Measurements from ENCODE around the gene EDARADD. TPM values are rescaled to one million over a fixed set of nuclear protein-coding genes. Genes with fewer than 3 reads are reported as not detected.

EDARADD gene
- total RNA-seq, 1 donor: 1.4 TPM

GRCh38 chr1:236526079-236526478 is 132.0 kb downstream of the EDARADD start:
- no peak for TF ChIP-seq CTCF (IDR thresholded peaks at IDR 0.05; ENCODE audit: extremely low read depth, low read depth, low read length)
- DNase-seq (ENCODE audit: insufficient read length, low spot score, missing footprints): no peak
- H3K4me1 ChIP-seq (ENCODE audit: insufficient read depth, low read length): peaks cover 3% of the 10 kb centered on the region
- H3K4me2 ChIP-seq (ENCODE audit: insufficient read depth, low read length): no peak overlapping the region
- H3K36me3 ChIP-seq (ENCODE audit: insufficient read depth, low read length): peaks cover 16% of the 10 kb centered on the region
- H3K9me3 ChIP-seq (ENCODE audit: low read depth, low read length): no peaks in the 10 kb centered on the region
- H3K27ac ChIP-seq (ENCODE audit: low read depth, low read length): no peak overlapping the region
- H2AFZ ChIP-seq (ENCODE audit: low read length): no peak overlapping the region
- H3K27me3 ChIP-seq (ENCODE audit: insufficient read depth, low read length): no peaks in the 10 kb centered on the region
- no peaks in the 10 kb centered on the region for H4K20me1 ChIP-seq (ENCODE audit: insufficient read depth, low read length)
- H3K79me2 ChIP-seq (ENCODE audit: insufficient read depth, low read length): peaks cover 18% of the 10 kb centered on the region
- H3K4me3 ChIP-seq (ENCODE audit: insufficient read depth, low read length): no peak overlapping the region

GRCh38 chr1:236530286-236530685 is 136.2 kb downstream of the EDARADD start:
- Histone ChIP-seq H3K4me1 (ENCODE audit: insufficient read depth, low read length) (peaks cover 13% of the 10 kb centered on the region), H3K27me3 (ENCODE audit: insufficient read depth, low read length) (no peaks in the 10 kb centered on the region), H2AFZ (ENCODE audit: low read length) (no peak overlapping the region), H3K36me3 (ENCODE audit: insufficient read depth, low read length) (peaks cover 18% of the 10 kb centered on the region), H4K20me1 (ENCODE audit: insufficient read depth, low read length) (peaks cover 6% of the 10 kb centered on the region), H3K4me3 (ENCODE audit: insufficient read depth, low read length) (no peak overlapping the region), H3K79me2 (ENCODE audit: insufficient read depth, low read length) (peaks cover 25% of the 10 kb centered on the region), H3K27ac (ENCODE audit: low read depth, low read length) (no peak overlapping the region), H3K9me3 (ENCODE audit: low read depth, low read length) (no peaks in the 10 kb centered on the region), H3K4me2 (ENCODE audit: insufficient read depth, low read length) (no peak overlapping the region)
- no peak for TF ChIP-seq CTCF (IDR thresholded peaks at IDR 0.05; ENCODE audit: extremely low read depth, low read depth, low read length)
- no peak for DNase-seq (ENCODE audit: insufficient read length, low spot score, missing footprints)

DNA sequence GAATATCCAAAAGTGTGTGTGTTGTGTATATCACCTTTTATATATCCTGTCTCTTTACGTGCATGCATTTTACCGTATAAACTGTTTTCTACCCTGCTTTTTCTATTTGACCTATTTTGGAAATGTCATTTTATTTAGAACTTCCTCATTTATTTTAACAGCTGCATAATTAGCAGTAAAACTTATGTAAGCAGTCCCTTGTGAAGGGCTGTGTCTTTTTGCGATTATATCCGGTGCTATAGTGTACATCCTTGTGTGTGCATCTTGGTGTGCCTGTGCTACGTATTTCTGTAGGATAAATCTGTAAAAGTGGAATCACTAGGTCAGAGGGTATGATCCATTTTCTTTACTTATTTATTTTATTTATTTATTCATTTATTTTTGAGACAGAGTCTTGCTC is 136.9 kb downstream of the EDARADD start:
- H3K9me3 ChIP-seq (ENCODE audit: low read depth, low read length): no peaks in the 10 kb centered on the region
- no peak overlapping the region for H3K4me3 ChIP-seq (ENCODE audit: insufficient read depth, low read length)
- no peaks in the 10 kb centered on the region for H3K27me3 ChIP-seq (ENCODE audit: insufficient read depth, low read length)
- no peak for TF ChIP-seq CTCF (IDR thresholded peaks at IDR 0.05; ENCODE audit: extremely low read depth, low read depth, low read length)
- no peak for DNase-seq (ENCODE audit: insufficient read length, low spot score, missing footprints)
- peaks cover 16% of the 10 kb centered on the region for H3K36me3 ChIP-seq (ENCODE audit: insufficient read depth, low read length)
- no peak overlapping the region for H3K4me2 ChIP-seq (ENCODE audit: insufficient read depth, low read length)
- H4K20me1 ChIP-seq (ENCODE audit: insufficient read depth, low read length): peaks cover 10% of the 10 kb centered on the region
- H3K79me2 ChIP-seq (ENCODE audit: insufficient read depth, low read length): peaks cover 29% of the 10 kb centered on the region
- peaks cover 13% of the 10 kb centered on the region for H3K4me1 ChIP-seq (ENCODE audit: insufficient read depth, low read length)
- H3K27ac ChIP-seq (ENCODE audit: low read depth, low read length): no peak overlapping the region
- H2AFZ ChIP-seq (ENCODE audit: low read length): no peak overlapping the region

DNA sequence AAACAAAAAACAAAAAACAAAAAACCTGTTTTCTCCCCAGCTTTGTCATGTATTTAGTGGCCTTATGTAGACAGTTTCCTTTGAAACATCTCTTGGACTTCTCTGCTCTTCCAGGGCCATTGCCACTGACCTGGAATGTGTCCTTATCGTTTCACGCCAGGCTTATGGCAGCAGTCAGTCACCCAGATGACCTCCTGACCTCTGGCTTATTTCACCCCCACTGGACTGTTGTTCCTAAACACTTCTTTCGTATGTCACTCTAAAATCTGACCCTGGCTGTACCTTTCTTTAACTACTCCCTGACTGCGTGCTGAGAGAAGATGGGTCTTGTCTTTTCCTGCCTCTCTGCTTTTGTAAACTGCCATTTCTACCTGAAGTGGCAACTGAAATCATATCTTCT is 138.8 kb downstream of the EDARADD start:
- Histone ChIP-seq H4K20me1 (ENCODE audit: insufficient read depth, low read length) (peaks cover 18% of the 10 kb centered on the region), H3K27ac (ENCODE audit: low read depth, low read length) (no peak overlapping the region), H3K4me1 (ENCODE audit: insufficient read depth, low read length) (peaks cover 13% of the 10 kb centered on the region), H3K9me3 (ENCODE audit: low read depth, low read length) (no peaks in the 10 kb centered on the region), H2AFZ (ENCODE audit: low read length) (no peak overlapping the region), H3K4me2 (ENCODE audit: insufficient read depth, low read length) (no peak overlapping the region), H3K79me2 (ENCODE audit: insufficient read depth, low read length) (peaks cover 32% of the 10 kb centered on the region), H3K4me3 (ENCODE audit: insufficient read depth, low read length) (no peak overlapping the region), H3K36me3 (ENCODE audit: insufficient read depth, low read length) (peaks cover 8% of the 10 kb centered on the region), H3K27me3 (ENCODE audit: insufficient read depth, low read length) (no peaks in the 10 kb centered on the region)
- DNase-seq (ENCODE audit: insufficient read length, low spot score, missing footprints): no peak
- TF ChIP-seq CTCF (IDR thresholded peaks at IDR 0.05; ENCODE audit: extremely low read depth, low read depth, low read length): no peak

Measured in osteoblast (primary cell).